SK-N-SH (cell line): ENCODE results near the gene ZSCAN25. TPM values are rescaled to one million over a fixed set of nuclear protein-coding genes. Genes with fewer than 3 reads are reported as not detected.

Experiments used
- CTCF ChIA-PET: fragments of 300-600, 350-600 bp; formaldehyde crosslinking; extraction: SDS; loops from one replicate; lab custom pipeline; 2021; lab: Yijun Ruan, JAX
- POLR2A ChIA-PET: fragments of 350-600 bp; sonication (Branson Sonifier 250); formaldehyde crosslinking; extraction: SDS; loops from one replicate; lab custom pipeline; 2020; ENCODE audit warnings: antibody characterized with exemption, inconsistent platforms; lab: Yijun Ruan, JAX
- DNase-seq: peaks from one replicate; pipeline ENCODE4 v3.0.0; 2012
- H2AFZ ChIP-seq: fragments of 200-600 bp; sonication (generic); 2 replicates; pipeline ENCODE4 v1.8.1; 2016; ENCODE audit warnings: antibody characterized with exemption, mild to moderate bottlenecking, low read depth
- H3F3A ChIP-seq: fragments of 200-600 bp; sonication (generic); replicated peaks from 2 replicates; pipeline ENCODE3; 2016; ENCODE audit warnings: antibody characterized with exemption, mild to moderate bottlenecking; ENCODE audit not compliant: insufficient read depth
- H3K27ac ChIP-seq, 2 experiments: fragments of 200-500 bp in 1 of 2; fragments of 200-600 bp in 1 of 2; sonication (Bioruptor generic) in 1 of 2; sonication (generic), shearing (Covaris generic) in 1 of 2; 2 replicates each; pipeline versions ENCODE4 v1.5.1 to v1.6.1; 2014 to 2016; ENCODE audit warnings: low read depth in 2 of 2, inconsistent platforms in 1 of 2, low read length in 1 of 2, mild to moderate bottlenecking in 1 of 2, mixed read lengths in 1 of 2
- H3K27me3 ChIP-seq: fragments of 200-600 bp; sonication (generic), shearing (Covaris generic); 2 replicates; pipeline ENCODE4 v1.6.1; 2016; ENCODE audit warnings: mixed run types; ENCODE audit not compliant: insufficient read depth
- H3K36me3 ChIP-seq, 2 experiments: fragments of 200-500 bp in 1 of 2; fragments of 200-600 bp in 1 of 2; sonication (Bioruptor generic) in 1 of 2; sonication (generic) in 1 of 2; replicated peaks in 1 of 2; 2 replicates each; pipeline versions ENCODE3 to v1.5.1; 2014 to 2016; ENCODE audit warnings: low read length in 1 of 2, mild to moderate bottlenecking in 1 of 2; ENCODE audit not compliant: insufficient read depth in 2 of 2, control insufficient read depth in 1 of 2
- H3K4me1 ChIP-seq, 2 experiments: fragments of 200-500 bp in 1 of 2; fragments of 200-600 bp in 1 of 2; sonication (Bioruptor generic) in 1 of 2; sonication (generic), shearing (Covaris generic) in 1 of 2; 2 replicates each; pipeline versions ENCODE4 v1.5.1 to v1.6.1; 2014 to 2016; ENCODE audit warnings: low read depth in 1 of 2, low read length in 1 of 2, mixed run types in 1 of 2; ENCODE audit not compliant: insufficient read depth in 2 of 2, control insufficient read depth in 1 of 2
- H3K4me2 ChIP-seq: fragments of 200-600 bp; sonication (generic), shearing (Covaris generic); 2 replicates; pipeline ENCODE4 v1.6.1; 2017; ENCODE audit warnings: mixed run types
- H3K4me3 ChIP-seq, 2 experiments: fragments of 200-500 bp in 1 of 2; fragments of 200-600 bp in 1 of 2; sonication (Bioruptor generic) in 1 of 2; sonication (generic), shearing (Covaris generic) in 1 of 2; 2 replicates each; pipeline versions ENCODE4 v1.5.1 to v1.8.1; 2014 to 2016; ENCODE audit warnings: low read depth in 2 of 2, inconsistent platforms in 1 of 2, low read length in 1 of 2, mild to moderate bottlenecking in 1 of 2, mixed read lengths in 1 of 2, moderate library complexity in 1 of 2
- H3K79me2 ChIP-seq: fragments of 200-600 bp; sonication (generic); 2 replicates; pipeline ENCODE4 v1.8.1; 2017; ENCODE audit warnings: mild to moderate bottlenecking; ENCODE audit not compliant: insufficient read depth
- H3K9ac ChIP-seq: fragments of 200-600 bp; sonication (generic); 2 replicates; pipeline ENCODE4 v1.6.1; 2017; ENCODE audit warnings: mixed run types
- H3K9me2 ChIP-seq: fragments of 200-600 bp; sonication (generic); 2 replicates; pipeline ENCODE4 v1.6.1; 2017; ENCODE audit warnings: mixed run types
- H3K9me3 ChIP-seq: fragments of 200-600 bp; sonication (generic); 2 replicates; pipeline ENCODE4 v1.6.1; 2017; ENCODE audit warnings: mixed run types, mild to moderate bottlenecking, moderate library complexity
- H4K20me1 ChIP-seq: fragments of 200-600 bp; sonication (generic); 2 replicates; pipeline ENCODE4 v1.6.1; 2017; ENCODE audit warnings: mild to moderate bottlenecking, mixed run types; ENCODE audit not compliant: insufficient read depth
- ELF1 ChIP-seq: IDR thresholded peaks from 2 replicates; pipeline ENCODE4 v1.4.0; 2012
- EZH2phosphoT487 ChIP-seq: fragments of 200-600 bp; sonication (generic); IDR thresholded peaks from 2 replicates; pipeline ENCODE4 v1.6.1; 2017; ENCODE audit warnings: low read depth, mixed run types, mild to moderate bottlenecking, antibody characterized with exemption, moderate library complexity, borderline replicate concordance
- FOSL2 ChIP-seq: IDR thresholded peaks from 2 replicates; pipeline ENCODE4 v1.4.0; 2012; ENCODE audit warnings: low read depth, mild to moderate bottlenecking, moderate library complexity, borderline replicate concordance
- FOXJ3 ChIP-seq: sonication (generic); formaldehyde crosslinking; IDR thresholded peaks from 2 replicates; pipeline ENCODE4 v1.5.1; 2020; ENCODE audit warnings: mild to moderate bottlenecking, missing genetic modification reagents
- IRF3 ChIP-seq: fragments of 150-350 bp; IDR thresholded peaks from 2 replicates; pipeline ENCODE4 v1.6.1; 2016; ENCODE audit warnings: mild to moderate bottlenecking, low read depth, low read length
- JUND ChIP-seq: IDR thresholded peaks from 2 replicates; pipeline ENCODE4 v1.4.0; 2012
- MEF2A ChIP-seq: IDR thresholded peaks from 2 replicates; pipeline ENCODE4 v1.4.0; 2012; ENCODE audit warnings: low read depth, borderline replicate concordance
- MXI1 ChIP-seq: IDR thresholded peaks from 2 replicates; pipeline ENCODE4 v1.6.1; 2012; ENCODE audit warnings: mild to moderate bottlenecking, low read depth, low read length, improper control_type of control experiment
- NFIC ChIP-seq: IDR thresholded peaks from 2 replicates; pipeline ENCODE4 v1.4.0; 2012; ENCODE audit warnings: borderline replicate concordance
- POLR2AphosphoS5 ChIP-seq: IDR thresholded peaks from 2 replicates; pipeline ENCODE4 v1.6.1; 2012; ENCODE audit warnings: low read depth, low read length
- RAD21 ChIP-seq: IDR thresholded peaks from 2 replicates; pipeline ENCODE4 v1.6.1; 2012; ENCODE audit warnings: mild to moderate bottlenecking, low read length
- RCOR1 ChIP-seq: fragments of 150-350 bp; IDR thresholded peaks from 2 replicates; pipeline ENCODE4 v1.6.1; 2017; ENCODE audit warnings: antibody characterized with exemption, low read length
- REST ChIP-seq: IDR thresholded peaks from 2 replicates; pipeline ENCODE4 v1.6.1; 2012; ENCODE audit warnings: mild to moderate bottlenecking, low read depth, low read length, moderate library complexity
- RFX5 ChIP-seq: IDR thresholded peaks from 2 replicates; pipeline ENCODE4 v1.6.1; 2012; ENCODE audit warnings: mild to moderate bottlenecking, improper control_type of control experiment, low read length
- RXRA ChIP-seq: IDR thresholded peaks from 2 replicates; pipeline ENCODE4 v1.4.0; 2012; ENCODE audit warnings: low read depth, mild to moderate bottlenecking, borderline replicate concordance
- TEAD4 ChIP-seq: IDR thresholded peaks from 2 replicates; pipeline ENCODE4 v1.4.0; 2012; ENCODE audit warnings: mild to moderate bottlenecking, borderline replicate concordance; ENCODE audit not compliant: insufficient read depth
- YY1 ChIP-seq: IDR thresholded peaks from 2 replicates; pipeline ENCODE4 v1.4.0; 2012; ENCODE audit warnings: low read depth, mild to moderate bottlenecking
- WGBS: methylation state at CpG from one replicate; pipeline ENCODE4 v1.1.6; 2017; ENCODE audit warnings: low lambda C conversion rate; 5-methylcytosine and 5-hydroxymethylcytosine counted together
- polyA plus RNA-seq, 3 experiments: library from polyadenylated mRNA; depleted of rRNA; stranded (reverse); fragments of >200 nt; gene quantifications; 2 replicates each; pipeline ENCODE4 v1.2.3, GENCODE V29; 2012
- TF ChIP-seq, protein P1 (sequence below): fragments of 150-350 bp; IDR thresholded peaks from 2 replicates; pipeline ENCODE4 v1.6.1; 2017; ENCODE audit warnings: antibody characterized with exemption, low read length, low read depth, borderline replicate concordance
- TF ChIP-seq, protein P2 (sequence below): IDR thresholded peaks from 2 replicates; pipeline ENCODE4 v1.4.0; 2012; ENCODE audit warnings: low read depth, borderline replicate concordance

ZSCAN25 gene
- polyA plus RNA-seq, 1 of the 3 experiments (the other 2 are of a cell fraction): 14.9 TPM

- H4K20me1 ChIP-seq: no peaks in the 10 kb centered on the region
- H3K4me1 ChIP-seq: no peaks in the 10 kb centered on the region
- WGBS: 51% methylated on average over 8 of the region's 8 CpGs
- CTCF ChIA-PET: interaction anchor here (2.5 to 4.6 kb wide), 2 partner anchors 10 to 27 kb away, joined by 7 to 28 read pairs; partner anchors contain the start of gene ZSCAN25
- H3K27me3 ChIP-seq: no peaks in the 10 kb centered on the region
- H3K9me2 ChIP-seq: no peaks in the 10 kb centered on the region
- POLR2A ChIA-PET: interaction anchor here (0.6 kb wide), 1 partner anchor 70 kb away, joined by 4 read pairs; no protein-coding TSS in a partner anchor
- H3K9me3 ChIP-seq: no peaks in the 10 kb centered on the region
- H3K27ac ChIP-seq: no peak overlapping the region
- H3K4me2 ChIP-seq: no peak overlapping the region
- no peak overlapping the region for H2AFZ ChIP-seq
- TF ChIP-seq IRF3 (no peak), RFX5 (no peak), MEF2A (no peak), RAD21 (no peak), RXRA (no peak), YY1 (no peak), POLR2AphosphoS5 (no peak), REST (no peak), JUND (no peak), TEAD4 (no peak), FOSL2 (no peak), NFIC (no peak), RCOR1 (no peak), EZH2phosphoT487 (no peak), ELF1 (no peak), MXI1 (no peak), FOXJ3 (no peak)
- TF ChIP-seq, protein P1, sequence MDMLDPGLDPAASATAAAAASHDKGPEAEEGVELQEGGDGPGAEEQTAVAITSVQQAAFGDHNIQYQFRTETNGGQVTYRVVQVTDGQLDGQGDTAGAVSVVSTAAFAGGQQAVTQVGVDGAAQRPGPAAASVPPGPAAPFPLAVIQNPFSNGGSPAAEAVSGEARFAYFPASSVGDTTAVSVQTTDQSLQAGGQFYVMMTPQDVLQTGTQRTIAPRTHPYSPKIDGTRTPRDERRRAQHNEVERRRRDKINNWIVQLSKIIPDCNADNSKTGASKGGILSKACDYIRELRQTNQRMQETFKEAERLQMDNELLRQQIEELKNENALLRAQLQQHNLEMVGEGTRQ: no peak
- TF ChIP-seq, protein P2, sequence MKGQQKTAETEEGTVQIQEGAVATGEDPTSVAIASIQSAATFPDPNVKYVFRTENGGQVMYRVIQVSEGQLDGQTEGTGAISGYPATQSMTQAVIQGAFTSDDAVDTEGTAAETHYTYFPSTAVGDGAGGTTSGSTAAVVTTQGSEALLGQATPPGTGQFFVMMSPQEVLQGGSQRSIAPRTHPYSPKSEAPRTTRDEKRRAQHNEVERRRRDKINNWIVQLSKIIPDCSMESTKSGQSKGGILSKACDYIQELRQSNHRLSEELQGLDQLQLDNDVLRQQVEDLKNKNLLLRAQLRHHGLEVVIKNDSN: no peak
- no peaks in the 10 kb centered on the region for H3K36me3 ChIP-seq
- no peak overlapping the region for H3K4me3 ChIP-seq
- H3K9ac ChIP-seq: no peak overlapping the region
- H3K79me2 ChIP-seq: no peaks in the 10 kb centered on the region
- DNase-seq: no peak
- H3F3A ChIP-seq: no peaks in the 10 kb centered on the region
These were observed 10.2 kb upstream of the ZSCAN25 start for GRCh38 chr7:99606531-99606930.
